Frontal cortex (tissue), 4 donors: ENCODE results near the gene HSPG2. TPM values are rescaled to one million over a fixed set of nuclear protein-coding genes. Genes with fewer than 3 reads are reported as not detected.

Experiments
- DNase-seq, 2 donors: peaks; one replicate each; pipeline ENCODE4 v3.0.0; 2012; ENCODE audit warnings: low spot score in 2 of 2
- FAIRE-seq: peaks from 2 replicates; lab custom pipeline; 2012; peaks lifted over from hg19 to GRCh38; lab: Jason Lieb, UNC
- total RNA-seq: library from RNA; depleted of rRNA; stranded (reverse); fragments of >200 nt; gene quantifications from one replicate; pipeline ENCODE4 v1.2.3, GENCODE V29; 2014
- donor health status: control.
- donor health status: control.
- donor health status: control.

Gene HSPG2
- total RNA-seq, 1 donor from 2014 or later, result 4.5 TPM

GRCh38 chr1:21854751-21855131 lies 82.4 kb downstream of the HSPG2 start:
- no peak for DNase-seq
- no peak for FAIRE-seq

- DNase-seq, result no peak
- no peak for FAIRE-seq
These were observed 82.9 kb downstream of the HSPG2 start for GRCh38 chr1:21854090-21854750.

GRCh38 chr1:21853131-21853427 lies 84.0 kb downstream of the HSPG2 start:
- DNase-seq (no peak), FAIRE-seq (no peak)

- no peak for DNase-seq
- no peak for FAIRE-seq
These were observed 84.6 kb downstream of the HSPG2 start for GRCh38 chr1:21852282-21853130.

- no peak for FAIRE-seq
- DNase-seq, result no peak
These were observed 85.5 kb downstream of the HSPG2 start for GRCh38 chr1:21851430-21852250.

- FAIRE-seq, result no peak
- DNase-seq, result no peak
These were observed 87.1 kb downstream of the HSPG2 start for GRCh38 chr1:21849909-21850576.

GRCh38 chr1:21848524-21849174 lies 88.5 kb downstream of the HSPG2 start:
- no peak for FAIRE-seq
- no peak for DNase-seq

- FAIRE-seq (no peak), DNase-seq (no peak)
These were observed 89.6 kb downstream of the HSPG2 start for GRCh38 chr1:21847223-21848205.

GRCh38 chr1:21845646-21846641 lies 91.2 kb downstream of the HSPG2 start:
- FAIRE-seq (no peak), DNase-seq (no peak)

- DNase-seq (no peak), FAIRE-seq (no peak)
These were observed 93.1 kb downstream of the HSPG2 start for GRCh38 chr1:21843996-21844395.

GRCh38 chr1:21843208-21843607 lies 93.9 kb downstream of the HSPG2 start:
- DNase-seq (no peak), FAIRE-seq (no peak)

- DNase-seq (no peak), FAIRE-seq (no peak)
These were observed 94.4 kb downstream of the HSPG2 start for GRCh38 chr1:21842606-21843162.

GRCh38 chr1:21841852-21842466 lies 95.2 kb downstream of the HSPG2 start:
- no peak for FAIRE-seq
- no peak for DNase-seq

GRCh38 chr1:21840981-21841380 lies 96.1 kb downstream of the HSPG2 start:
- DNase-seq, result no peak
- FAIRE-seq, result no peak

- FAIRE-seq (no peak), DNase-seq (no peak)
These were observed 97.6 kb downstream of the HSPG2 start for GRCh38 chr1:21839337-21840037.
